Endothelial cell of umbilical vein (primary cell): ENCODE measurements around the gene C16orf74. TPM values are rescaled to one million over a fixed set of nuclear protein-coding genes. Genes with fewer than 3 reads are reported as not detected.
A peak's percentile ranks its signal among the peaks of the same experiment; 100 is the strongest.

Experiments
- BruUV-seq: library from RNA; stranded (reverse); fragments of 400-500 nt; replicated peaks from 2 replicates; lab custom pipeline; 2021; lab: Mats Ljungman, UMichigan
- CTCF ChIA-PET: fragments of 300-600, 350-600 bp; sonication (Branson Sonifier 250); formaldehyde crosslinking; loops from one replicate; lab custom pipeline; 2021; ENCODE audit warnings: antibody characterized with exemption, inconsistent platforms; lab: Charles Lee
- POLR2A ChIA-PET: fragments of 300-600, 350-600 bp; sonication (Branson Sonifier 250); formaldehyde crosslinking; loops from one replicate; lab custom pipeline; 2021; ENCODE audit warnings: antibody characterized with exemption, inconsistent platforms; lab: Charles Lee
- DNase-seq: peaks from one replicate; pipeline ENCODE4 v3.0.0-alpha.2; 2011; ENCODE audit warnings: low read depth, low spot score
- FAIRE-seq: peaks from 2 replicates; lab custom pipeline; 2011; peaks lifted over from hg19 to GRCh38; lab: Jason Lieb, UNC
- H2AFZ ChIP-seq: 2 replicates; pipeline ENCODE4 v1.6.0; 2012; ENCODE audit warnings: low read depth, low read length, control low read depth, inconsistent platforms
- H3K27ac ChIP-seq: 2 replicates; pipeline ENCODE4 v1.5.1; 2011; ENCODE audit warnings: low read depth, mild to moderate bottlenecking, control low read depth, low read length, moderate library complexity; ENCODE audit not compliant: insufficient read depth
- H3K27me3 ChIP-seq, 2 experiments: 2 replicates each; pipeline versions ENCODE4 v1.6.0 to v1.6.1; 2011; ENCODE audit warnings: low read length in 2 of 2, mixed read lengths in 1 of 2; ENCODE audit not compliant: control insufficient read depth in 2 of 2, insufficient read depth in 2 of 2
- H3K36me3 ChIP-seq, 2 experiments: 2 replicates in 1 of 2; 3 replicates in 1 of 2; pipeline ENCODE4 v1.5.1; 2011; ENCODE audit warnings: low read length in 2 of 2, mild to moderate bottlenecking in 1 of 2, moderate library complexity in 1 of 2; ENCODE audit not compliant: control insufficient read depth in 2 of 2, insufficient read depth in 2 of 2; ENCODE audit errors: extremely low read depth in 1 of 2
- H3K4me1 ChIP-seq: 3 replicates; pipeline ENCODE4 v1.5.1; 2011; ENCODE audit warnings: mild to moderate bottlenecking, low read length; ENCODE audit not compliant: control insufficient read depth, insufficient read depth; ENCODE audit errors: extremely low read depth
- H3K4me2 ChIP-seq: 2 replicates; pipeline ENCODE4 v1.6.1; 2011; ENCODE audit warnings: low read length, control low read depth, mixed read lengths; ENCODE audit not compliant: insufficient read depth
- H3K4me3 ChIP-seq, 3 experiments: fragments of 200-600 bp in 1 of 3; sonication (generic), shearing (Covaris generic) in 1 of 3; replicated peaks in 1 of 3; 2 replicates each; pipeline ENCODE4 v1.5.1; 2011 to 2016; ENCODE audit warnings: control low read depth in 3 of 3, low read length in 3 of 3, mild to moderate bottlenecking in 2 of 3, inconsistent platforms in 1 of 3, low read depth in 1 of 3, moderate library complexity in 1 of 3; ENCODE audit not compliant: insufficient read depth in 1 of 3
- H3K79me2 ChIP-seq: 2 replicates; pipeline ENCODE4 v1.6.0; 2012; ENCODE audit warnings: low read length, inconsistent platforms; ENCODE audit not compliant: control insufficient read depth, insufficient read depth
- H3K9ac ChIP-seq: replicated peaks from 2 replicates; pipeline ENCODE3; 2011; ENCODE audit warnings: low read length, control low read depth; ENCODE audit not compliant: insufficient read depth; ENCODE audit errors: extremely low read depth
- H3K9me1 ChIP-seq: replicated peaks from 3 replicates; pipeline ENCODE4 v1.6.0; 2011; ENCODE audit warnings: mild to moderate bottlenecking, low read length; ENCODE audit not compliant: control insufficient read depth, insufficient read depth; ENCODE audit errors: extremely low read depth
- H3K9me3 ChIP-seq: replicated peaks from 2 replicates; pipeline ENCODE4 v1.5.1; 2012; ENCODE audit warnings: low read length, inconsistent platforms; ENCODE audit not compliant: control insufficient read depth, insufficient read depth
- H4K20me1 ChIP-seq: replicated peaks from 2 replicates; pipeline ENCODE3; 2011; ENCODE audit warnings: mild to moderate bottlenecking, low read length; ENCODE audit not compliant: control insufficient read depth, insufficient read depth; ENCODE audit errors: extremely low read depth
- EZH2 ChIP-seq: IDR thresholded peaks from 2 replicates; pipeline ENCODE4 v1.6.1; 2012; ENCODE audit warnings: borderline replicate concordance, low read depth, mild to moderate bottlenecking, moderate library complexity, low read length, inconsistent platforms; ENCODE audit not compliant: severe bottlenecking
- FOS ChIP-seq: IDR thresholded peaks from 2 replicates; pipeline ENCODE4 v1.6.1; 2011; ENCODE audit warnings: mild to moderate bottlenecking, low read length, moderate library complexity, borderline replicate concordance; ENCODE audit not compliant: insufficient read depth
- GATA2 ChIP-seq: IDR thresholded peaks from 2 replicates; pipeline ENCODE4 v1.7.0; 2011; ENCODE audit warnings: low read depth, mild to moderate bottlenecking, moderate library complexity, mixed read lengths, low read length; ENCODE audit not compliant: insufficient read length, insufficient read depth
- JUN ChIP-seq: IDR thresholded peaks from 2 replicates; pipeline ENCODE4 v1.6.1; 2011; ENCODE audit warnings: borderline replicate concordance, low read depth; ENCODE audit not compliant: insufficient read length, insufficient read depth
- MYC ChIP-seq: IDR thresholded peaks from one replicate; pipeline ENCODE4 v1.6.1; 2011; ENCODE audit warnings: mild to moderate bottlenecking, low read depth, low read length
- POLR2A ChIP-seq: IDR thresholded peaks from 2 replicates; pipeline ENCODE4 v1.6.1; 2012; ENCODE audit warnings: low read depth, mild to moderate bottlenecking, control low read depth, low read length
- POLR2AphosphoS5 ChIP-seq: IDR thresholded peaks from 2 replicates; pipeline ENCODE4 v1.6.1; 2012; ENCODE audit warnings: low read depth, mild to moderate bottlenecking, control low read depth, low read length, moderate library complexity; ENCODE audit not compliant: insufficient read depth
- dilution Hi-C: fragments of 300-500 bp; cut with MboI; formaldehyde crosslinking; loops from one replicate; pipeline ENCODE4 v1.15.0; 2019; ENCODE audit warnings: low sequenced_read_pairs; ENCODE audit not compliant: extremely low pct_ligation_motif_present
- intact Hi-C: fragments of 100-400 bp; cut with micrococcal nuclease; formaldehyde crosslinking; loops from one replicate; pipeline ENCODE4 v1.10.0; 2022
- polyA plus RNA-seq, 4 experiments: library from polyadenylated mRNA; depleted of rRNA in 3 of 4; stranded (reverse) in 3 of 4; unstranded in 1 of 4; fragments of >200 nt; gene quantifications; 2 replicates each; pipeline versions ENCODE4 v1.2.1 to v1.2.3, GENCODE V29; 2011 to 2012; ENCODE audit warnings: missing spikeins in 1 of 4
- total RNA-seq: library from RNA; stranded (reverse); gene quantifications from 2 replicates; pipeline ENCODE4 v1.2.3, GENCODE V29; 2021
- TF ChIP-seq, protein P1 (sequence below): IDR thresholded peaks from 2 replicates; pipeline ENCODE4 v1.6.1; 2011; ENCODE audit not compliant: insufficient read depth, insufficient read length
- TF ChIP-seq, protein P2 (sequence below), 2 donors: IDR thresholded peaks; 1 replicate in 1 of 2; 2 replicates in 1 of 2; pipeline ENCODE4 v1.5.1; 2011; ENCODE audit warnings: low read length in 2 of 2, mild to moderate bottlenecking in 2 of 2, moderate library complexity in 2 of 2, control low read depth in 1 of 2, inconsistent platforms in 1 of 2, low read depth in 1 of 2; ENCODE audit not compliant: insufficient read depth in 1 of 2; ENCODE audit errors: extremely low read depth in 1 of 2

The C16orf74 gene
- total and polyA plus RNA-seq, 2 donors (not counting 3 experiments of a cell fraction or from before 2014, with no cell fraction given), result 12.1 to 38.7 TPM

DNA sequence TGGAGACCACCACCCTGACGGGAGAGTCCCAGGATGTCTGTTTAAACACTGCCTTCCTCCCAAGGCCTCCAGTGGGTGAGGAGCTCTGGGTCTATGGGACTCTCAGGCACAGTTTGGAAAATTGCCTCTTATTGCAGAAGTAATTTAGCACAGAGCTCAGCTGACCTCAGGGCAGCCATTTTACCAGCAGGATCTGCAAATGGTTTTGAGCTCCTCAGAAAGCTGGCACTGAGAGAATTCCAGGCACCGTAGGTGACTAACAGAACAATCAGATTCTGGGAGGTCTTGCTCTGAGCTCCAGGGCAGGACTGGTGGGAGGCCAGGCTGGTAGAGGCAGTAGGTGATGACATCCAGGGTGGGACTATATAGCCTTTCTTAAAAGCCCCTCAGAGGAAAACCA is 17.3 kb upstream of the C16orf74 start:
- CTCF ChIA-PET, result interaction anchor here (1.1 to 1.9 kb wide), 3 partner anchors 8 to 109 kb away, joined by 3 to 6 read pairs (median 3); no protein-coding TSS in a partner anchor
- Histone ChIP-seq H3K27ac (peak overlapping the region; percentile 5), H3K9ac (no peak overlapping the region), H3K4me2 (no peak overlapping the region), H3K79me2 (no peaks in the 10 kb centered on the region), H3K9me3 (no peaks in the 10 kb centered on the region), H2AFZ (no peak overlapping the region), H4K20me1 (no peaks in the 10 kb centered on the region), H3K36me3 (no peaks in the 10 kb centered on the region), H3K27me3 (no peaks in the 10 kb centered on the region), H3K4me1 (peaks cover 9% of the 10 kb centered on the region), H3K9me1 (no peaks in the 10 kb centered on the region), H3K4me3 (no peak overlapping the region)
- TF ChIP-seq GATA2 (no peak), JUN (no peak), POLR2A (no peak), FOS (no peak), POLR2AphosphoS5 (no peak), MYC (no peak), EZH2 (no peak)
- TF ChIP-seq, protein P1, sequence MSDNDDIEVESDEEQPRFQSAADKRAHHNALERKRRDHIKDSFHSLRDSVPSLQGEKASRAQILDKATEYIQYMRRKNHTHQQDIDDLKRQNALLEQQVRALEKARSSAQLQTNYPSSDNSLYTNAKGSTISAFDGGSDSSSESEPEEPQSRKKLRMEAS, result no peak
- TF ChIP-seq, protein P2, sequence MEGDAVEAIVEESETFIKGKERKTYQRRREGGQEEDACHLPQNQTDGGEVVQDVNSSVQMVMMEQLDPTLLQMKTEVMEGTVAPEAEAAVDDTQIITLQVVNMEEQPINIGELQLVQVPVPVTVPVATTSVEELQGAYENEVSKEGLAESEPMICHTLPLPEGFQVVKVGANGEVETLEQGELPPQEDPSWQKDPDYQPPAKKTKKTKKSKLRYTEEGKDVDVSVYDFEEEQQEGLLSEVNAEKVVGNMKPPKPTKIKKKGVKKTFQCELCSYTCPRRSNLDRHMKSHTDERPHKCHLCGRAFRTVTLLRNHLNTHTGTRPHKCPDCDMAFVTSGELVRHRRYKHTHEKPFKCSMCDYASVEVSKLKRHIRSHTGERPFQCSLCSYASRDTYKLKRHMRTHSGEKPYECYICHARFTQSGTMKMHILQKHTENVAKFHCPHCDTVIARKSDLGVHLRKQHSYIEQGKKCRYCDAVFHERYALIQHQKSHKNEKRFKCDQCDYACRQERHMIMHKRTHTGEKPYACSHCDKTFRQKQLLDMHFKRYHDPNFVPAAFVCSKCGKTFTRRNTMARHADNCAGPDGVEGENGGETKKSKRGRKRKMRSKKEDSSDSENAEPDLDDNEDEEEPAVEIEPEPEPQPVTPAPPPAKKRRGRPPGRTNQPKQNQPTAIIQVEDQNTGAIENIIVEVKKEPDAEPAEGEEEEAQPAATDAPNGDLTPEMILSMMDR (IDR thresholded peaks at IDR 0.05; ENCODE audit: extremely low read depth in 1 of 2, insufficient read depth in 1 of 2, low read depth in 1 of 2, low read length in 2 of 2), result no peak
- no TSS peak for BruUV-seq
- dilution Hi-C loops, result no loop called here
- POLR2A ChIA-PET, result no interaction called here
- DNase-seq (no peak), FAIRE-seq (no peak)
- intact Hi-C loops, result loop anchor here (2.0 kb wide), 1 partner anchor 17 kb away; the partner anchor contains the start of gene C16orf74
